ENCODE measurements around the gene NABP1. TPM values are rescaled to one million over a fixed set of nuclear protein-coding genes. Genes with fewer than 3 reads are reported as not detected.

The NABP1 gene
- polyA plus RNA-seq, 1 of the 3 experiments (the other 2 are of a cell fraction): 19.1 TPM

- Histone ChIP-seq H3K4me1 (ENCODE audit: control insufficient read depth in 1 of 2, insufficient read depth in 2 of 2, low read depth in 1 of 2, low read length in 1 of 2) (peaks cover 0 to 3% of the 10 kb centered on the region in 2 experiments; a peak in 2 of 4 replicates), H3K79me2 (ENCODE audit: insufficient read depth) (no peaks in the 10 kb centered on the region), H2AFZ (ENCODE audit: low read depth) (no peak overlapping the region), H3K9me3 (no peaks in the 10 kb centered on the region), H4K20me1 (ENCODE audit: insufficient read depth) (no peaks in the 10 kb centered on the region), H3K9ac (no peak overlapping the region), H3F3A (replicated peaks; ENCODE audit: insufficient read depth) (no peaks in the 10 kb centered on the region), H3K4me2 (no peak overlapping the region), H3K36me3 (replicated peaks in 1 of 2; ENCODE audit: control insufficient read depth in 1 of 2, insufficient read depth in 2 of 2, low read length in 1 of 2) (no peaks in the 10 kb centered on the region), H3K27ac (ENCODE audit: low read depth in 2 of 2, low read length in 1 of 2) (no peak overlapping the region), H3K4me3 (ENCODE audit: low read depth in 2 of 2, low read length in 1 of 2) (no peak overlapping the region), H3K9me2 (no peaks in the 10 kb centered on the region), H3K27me3 (ENCODE audit: insufficient read depth) (no peaks in the 10 kb centered on the region)
- TF ChIP-seq MEF2A (IDR thresholded peaks at IDR 0.05; ENCODE audit: borderline replicate concordance, low read depth): no peak
- TF ChIP-seq MAX (IDR thresholded peaks at IDR 0.05; ENCODE audit: low read depth): no peak
- TF ChIP-seq SIN3A (IDR thresholded peaks at IDR 0.05; ENCODE audit: borderline replicate concordance, low read depth, low read length): no peak
- TF ChIP-seq REST (IDR thresholded peaks at IDR 0.05; ENCODE audit: low read depth, low read length): no peak
- POLR2A ChIA-PET: no interaction called here
- no peak for DNase-seq
- 36% methylated on average over 2 of the region's 2 CpGs for WGBS (ENCODE audit: low lambda C conversion rate)
- CTCF ChIA-PET: interaction anchor here (1.0 kb wide), 1 partner anchor 24 kb away, joined by 3 read pairs; no protein-coding TSS in a partner anchor
These were observed 32.3 kb upstream of the NABP1 start for GRCh38 chr2:191645434-191646162.

DNA sequence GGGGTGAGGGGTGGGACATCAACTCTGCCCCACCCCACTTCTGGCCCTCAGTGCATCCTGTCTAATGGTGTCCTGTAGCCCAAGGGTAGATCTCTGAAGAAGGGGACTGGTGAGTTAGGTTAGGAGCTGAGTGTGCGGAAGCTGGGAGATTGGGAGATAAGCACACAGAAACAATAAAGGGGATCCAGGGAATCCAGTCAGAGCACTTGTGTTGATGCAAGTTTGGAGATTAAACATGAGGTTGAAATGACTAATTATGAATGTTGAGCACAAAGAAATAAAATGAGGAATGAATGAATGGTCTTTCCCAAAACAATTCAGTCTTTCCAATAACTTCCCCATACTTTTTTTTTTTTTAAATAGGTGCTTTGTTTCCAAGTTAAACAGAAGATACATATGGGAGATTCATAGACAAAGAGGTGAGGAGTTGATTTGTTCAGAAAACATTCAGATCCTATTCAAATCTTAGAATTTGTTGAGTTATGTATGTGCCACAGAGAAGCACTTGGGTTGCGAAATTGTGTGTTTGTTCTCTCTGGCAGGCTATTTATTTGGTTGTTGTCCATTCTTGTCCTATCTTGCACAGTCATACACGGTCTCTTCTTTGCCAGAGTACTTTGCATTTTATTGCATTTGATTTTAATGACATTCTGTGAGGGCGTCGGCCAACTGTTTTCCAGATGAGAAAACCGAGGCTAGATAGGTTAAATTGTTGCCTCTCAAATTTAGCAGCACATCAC is 31.6 kb upstream of the NABP1 start:
- no peaks in the 10 kb centered on the region for H3K27me3 ChIP-seq (ENCODE audit: insufficient read depth)
- no peaks in the 10 kb centered on the region for H3K36me3 ChIP-seq (replicated peaks in 1 of 2; ENCODE audit: control insufficient read depth in 1 of 2, insufficient read depth in 2 of 2, low read length in 1 of 2)
- H4K20me1 ChIP-seq (ENCODE audit: insufficient read depth): no peaks in the 10 kb centered on the region
- no peak overlapping the region for H3K4me2 ChIP-seq
- WGBS (ENCODE audit: low lambda C conversion rate): 83% methylated on average over 6 of the region's 6 CpGs
- H3K9me3 ChIP-seq: no peaks in the 10 kb centered on the region
- 0 out of 2 replicates have a peak, but pooled peaks have one; percentile 13 for TF ChIP-seq GATA2 (CRISPR knock-in tag; IDR thresholded peaks at IDR 0.05)
- no peak for TF ChIP-seq NRF1 (IDR thresholded peaks at IDR 0.05; ENCODE audit: low read depth, low read length)
- TF ChIP-seq EP300 (IDR thresholded peaks at IDR 0.05; ENCODE audit: borderline replicate concordance in 1 of 2, low read depth in 1 of 2, low read length in 1 of 2): no peak
- H3K27ac ChIP-seq (ENCODE audit: low read depth in 2 of 2, low read length in 1 of 2): no peak overlapping the region
- no peak overlapping the region for H2AFZ ChIP-seq (ENCODE audit: low read depth)
- H3K4me3 ChIP-seq (ENCODE audit: low read depth in 2 of 2, low read length in 1 of 2): no peak overlapping the region
- no peaks in the 10 kb centered on the region for H3F3A ChIP-seq (replicated peaks; ENCODE audit: insufficient read depth)
- ChIA-PET POLR2A (no interaction called here), CTCF (no interaction called here)
- peaks cover 0 to 3% of the 10 kb centered on the region in 2 experiments; a peak in 2 of 4 replicates for H3K4me1 ChIP-seq (ENCODE audit: control insufficient read depth in 1 of 2, insufficient read depth in 2 of 2, low read depth in 1 of 2, low read length in 1 of 2)
- no peaks in the 10 kb centered on the region for H3K79me2 ChIP-seq (ENCODE audit: insufficient read depth)
- DNase-seq: peak; percentile 1
- H3K9ac ChIP-seq: no peak overlapping the region
- H3K9me2 ChIP-seq: no peaks in the 10 kb centered on the region
